ENCODE measurements around the gene ALG2. TPM values are rescaled to one million over a fixed set of nuclear protein-coding genes. Genes with fewer than 3 reads are reported as not detected.

The ALG2 gene, protein sequence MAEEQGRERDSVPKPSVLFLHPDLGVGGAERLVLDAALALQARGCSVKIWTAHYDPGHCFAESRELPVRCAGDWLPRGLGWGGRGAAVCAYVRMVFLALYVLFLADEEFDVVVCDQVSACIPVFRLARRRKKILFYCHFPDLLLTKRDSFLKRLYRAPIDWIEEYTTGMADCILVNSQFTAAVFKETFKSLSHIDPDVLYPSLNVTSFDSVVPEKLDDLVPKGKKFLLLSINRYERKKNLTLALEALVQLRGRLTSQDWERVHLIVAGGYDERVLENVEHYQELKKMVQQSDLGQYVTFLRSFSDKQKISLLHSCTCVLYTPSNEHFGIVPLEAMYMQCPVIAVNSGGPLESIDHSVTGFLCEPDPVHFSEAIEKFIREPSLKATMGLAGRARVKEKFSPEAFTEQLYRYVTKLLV
- 21.8 and 41.0 TPM in 2 replicates for total RNA-seq (ENCODE audit: low replicate concordance)

DNA sequence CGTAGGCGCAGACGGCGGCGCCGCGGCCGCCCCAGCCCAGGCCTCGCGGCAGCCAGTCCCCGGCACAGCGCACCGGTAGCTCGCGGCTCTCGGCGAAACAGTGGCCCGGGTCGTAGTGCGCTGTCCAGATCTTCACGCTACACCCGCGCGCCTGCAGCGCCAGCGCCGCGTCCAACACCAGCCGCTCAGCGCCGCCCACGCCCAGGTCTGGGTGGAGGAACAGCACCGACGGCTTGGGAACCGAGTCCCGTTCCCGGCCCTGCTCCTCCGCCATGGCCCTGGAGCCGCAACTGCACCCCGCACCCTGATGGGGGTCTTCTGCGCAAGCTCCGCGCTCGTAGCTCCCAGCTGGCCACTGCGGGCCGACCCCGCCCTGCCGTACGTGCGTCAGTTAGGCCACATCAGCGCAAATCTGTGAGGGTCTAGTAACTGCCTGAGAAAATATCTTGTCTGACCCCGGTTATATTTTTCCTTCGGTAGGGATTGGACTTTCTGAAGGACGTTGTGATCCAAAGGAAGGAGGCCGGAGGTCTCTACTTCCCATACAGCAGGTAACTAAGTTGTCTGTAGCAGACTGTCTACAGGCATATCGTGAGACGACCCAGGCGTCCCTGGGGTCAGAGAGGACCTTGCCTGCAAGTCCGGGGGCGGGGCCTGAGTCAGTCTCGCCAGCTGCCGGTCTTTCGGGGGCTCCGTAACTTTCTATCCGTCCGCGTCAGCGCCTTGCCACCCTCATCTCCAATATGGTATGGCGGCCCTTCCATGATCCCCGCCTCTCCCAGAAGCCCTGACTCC is at the start of gene ALG2, which contains the start of gene SEC61B:
ALG2 (minus strand) TSS at position 322 of the 795 bp plus-strand sequence; CDS start at position 274, 48 bp downstream.
SEC61B (plus strand) TSS at position 662 of the 795 bp plus-strand sequence; CDS start at position 744, 82 bp downstream.

Other genes with a start within 250 kb of the ALG2 start
- 30.1 and 64.7 TPM in 2 replicates for gene TGFBR1, start 116.8 kb downstream of the ALG2 start, total RNA-seq (ENCODE audit: low replicate concordance)
- gene SEC61B, start 340 bp upstream of the ALG2 start, total RNA-seq (ENCODE audit: low replicate concordance): 33.3 and 119 TPM in 2 replicates